ENCODE measurements around the gene ACAA1.
"Not testable (repeated sequence)": the region's sequence is repeated elsewhere in the genome, so short reads cannot be mapped to it uniquely, and the experiment has no call there.

ACAA1 gene

GRCh38 chr3:38090453-38090852 lies 46.5 kb downstream of the ACAA1 start:
- Histone ChIP-seq H3K36me3 (ENCODE audit: control insufficient read depth, insufficient read depth, low read length, severe bottlenecking) (no peaks in the 10 kb centered on the region), H3K4me3 (ENCODE audit: low read length) (no peak overlapping the region), H3K27me3 (replicated peaks; ENCODE audit: control insufficient read depth, insufficient read depth, low read length) (peaks cover 29% of the 10 kb centered on the region), H3K4me1 (ENCODE audit: control insufficient read depth, insufficient read depth, low read length) (peaks cover 17% of the 10 kb centered on the region), H3K9me3 (ENCODE audit: control insufficient read depth, low read length) (no peaks in the 10 kb centered on the region), H3K9ac (ENCODE audit: low read length) (no peak overlapping the region)
- DNase-seq (ENCODE audit: low read depth): no peak

GRCh38 chr3:38089163-38089562 lies 47.8 kb downstream of the ACAA1 start:
- H3K4me1 ChIP-seq (ENCODE audit: control insufficient read depth, insufficient read depth, low read length): peaks cover 16% of the 10 kb centered on the region
- H3K27me3 ChIP-seq (replicated peaks; ENCODE audit: control insufficient read depth, insufficient read depth, low read length): peaks cover 16% of the 10 kb centered on the region
- no peak overlapping the region for H3K9ac ChIP-seq (ENCODE audit: low read length)
- DNase-seq (ENCODE audit: low read depth): no peak
- H3K4me3 ChIP-seq (ENCODE audit: low read length): no peak overlapping the region
- no peaks in the 10 kb centered on the region for H3K36me3 ChIP-seq (ENCODE audit: control insufficient read depth, insufficient read depth, low read length, severe bottlenecking)
- H3K9me3 ChIP-seq (ENCODE audit: control insufficient read depth, low read length): peaks cover 3% of the 10 kb centered on the region

- H3K9me3 ChIP-seq (ENCODE audit: control insufficient read depth, low read length): peaks cover 3% of the 10 kb centered on the region
- DNase-seq (ENCODE audit: low read depth): no peak
- H3K9ac ChIP-seq (ENCODE audit: low read length): no peak overlapping the region
- H3K4me3 ChIP-seq (ENCODE audit: low read length): no peak overlapping the region
- peaks cover 15% of the 10 kb centered on the region for H3K27me3 ChIP-seq (replicated peaks; ENCODE audit: control insufficient read depth, insufficient read depth, low read length)
- peaks cover 14% of the 10 kb centered on the region for H3K4me1 ChIP-seq (ENCODE audit: control insufficient read depth, insufficient read depth, low read length)
- H3K36me3 ChIP-seq (ENCODE audit: control insufficient read depth, insufficient read depth, low read length, severe bottlenecking): no peaks in the 10 kb centered on the region
Measured at GRCh38 chr3:38088126-38089078, 48.5 kb downstream of the ACAA1 start.

GRCh38 chr3:38087278-38087677 lies 49.6 kb downstream of the ACAA1 start:
- H3K9ac ChIP-seq (ENCODE audit: low read length); H3K9me3 ChIP-seq (ENCODE audit: control insufficient read depth, low read length); H3K4me3 ChIP-seq (ENCODE audit: low read length); DNase-seq (ENCODE audit: low read depth); H3K36me3 ChIP-seq (ENCODE audit: control insufficient read depth, insufficient read depth, low read length, severe bottlenecking): not testable (repeated sequence)
- Histone ChIP-seq H3K4me1 (ENCODE audit: control insufficient read depth, insufficient read depth, low read length) (peaks cover 14% of the 10 kb centered on the region), H3K27me3 (replicated peaks; ENCODE audit: control insufficient read depth, insufficient read depth, low read length) (peaks cover 11% of the 10 kb centered on the region)

GRCh38 chr3:38086496-38086895 lies 50.4 kb downstream of the ACAA1 start:
- peaks cover 4% of the 10 kb centered on the region for H3K27me3 ChIP-seq (replicated peaks; ENCODE audit: control insufficient read depth, insufficient read depth, low read length)
- no peak for DNase-seq (ENCODE audit: low read depth)

GRCh38 chr3:38085943-38086324 lies 51.0 kb downstream of the ACAA1 start:
- Histone ChIP-seq H3K9ac (ENCODE audit: low read length) (no peak overlapping the region), H3K27me3 (replicated peaks; ENCODE audit: control insufficient read depth, insufficient read depth, low read length) (no peaks in the 10 kb centered on the region)
- DNase-seq (ENCODE audit: low read depth): no peak

More at GRCh38 chr3:38086496-38086895, 50.4 kb downstream of the ACAA1 start:
- peaks cover 3% of the 10 kb centered on the region for H3K9me3 ChIP-seq (ENCODE audit: control insufficient read depth, low read length)
- peaks cover 14% of the 10 kb centered on the region for H3K4me1 ChIP-seq (ENCODE audit: control insufficient read depth, insufficient read depth, low read length)
- H3K9ac ChIP-seq (ENCODE audit: low read length): no peak overlapping the region
- no peaks in the 10 kb centered on the region for H3K36me3 ChIP-seq (ENCODE audit: control insufficient read depth, insufficient read depth, low read length, severe bottlenecking)
- no peak overlapping the region for H3K4me3 ChIP-seq (ENCODE audit: low read length)

GRCh38 chr3:38085311-38085942 lies 51.5 kb downstream of the ACAA1 start:
- H3K4me1 ChIP-seq (ENCODE audit: control insufficient read depth, insufficient read depth, low read length): peaks cover 14% of the 10 kb centered on the region
- no peak overlapping the region for H3K9ac ChIP-seq (ENCODE audit: low read length)
- H3K27me3 ChIP-seq (replicated peaks; ENCODE audit: control insufficient read depth, insufficient read depth, low read length): no peaks in the 10 kb centered on the region
- peaks cover 3% of the 10 kb centered on the region for H3K9me3 ChIP-seq (ENCODE audit: control insufficient read depth, low read length)
- no peak overlapping the region for H3K4me3 ChIP-seq (ENCODE audit: low read length)
- H3K36me3 ChIP-seq (ENCODE audit: control insufficient read depth, insufficient read depth, low read length, severe bottlenecking): no peaks in the 10 kb centered on the region
- DNase-seq (ENCODE audit: low read depth): no peak

More at GRCh38 chr3:38085943-38086324, 51.0 kb downstream of the ACAA1 start:
- Histone ChIP-seq H3K9me3 (ENCODE audit: control insufficient read depth, low read length) (peaks cover 3% of the 10 kb centered on the region), H3K4me1 (ENCODE audit: control insufficient read depth, insufficient read depth, low read length) (peaks cover 14% of the 10 kb centered on the region), H3K4me3 (ENCODE audit: low read length) (no peak overlapping the region), H3K36me3 (ENCODE audit: control insufficient read depth, insufficient read depth, low read length, severe bottlenecking) (no peaks in the 10 kb centered on the region)

GRCh38 chr3:38084334-38085310 lies 52.3 kb downstream of the ACAA1 start:
- H3K9me3 ChIP-seq (ENCODE audit: control insufficient read depth, low read length): peaks cover 3% of the 10 kb centered on the region
- peaks cover 14% of the 10 kb centered on the region for H3K4me1 ChIP-seq (ENCODE audit: control insufficient read depth, insufficient read depth, low read length)
- no peak overlapping the region for H3K9ac ChIP-seq (ENCODE audit: low read length)
- no peaks in the 10 kb centered on the region for H3K36me3 ChIP-seq (ENCODE audit: control insufficient read depth, insufficient read depth, low read length, severe bottlenecking)
- no peak overlapping the region for H3K4me3 ChIP-seq (ENCODE audit: low read length)
- peak; percentile 61 for DNase-seq (ENCODE audit: low read depth)
- H3K27me3 ChIP-seq (replicated peaks; ENCODE audit: control insufficient read depth, insufficient read depth, low read length): no peaks in the 10 kb centered on the region

- no peak overlapping the region for H3K9ac ChIP-seq (ENCODE audit: low read length)
- no peak for DNase-seq (ENCODE audit: low read depth)
- H3K9me3 ChIP-seq (ENCODE audit: control insufficient read depth, low read length): peaks cover 3% of the 10 kb centered on the region
- H3K4me3 ChIP-seq (ENCODE audit: low read length): no peak overlapping the region
- H3K36me3 ChIP-seq (ENCODE audit: control insufficient read depth, insufficient read depth, low read length, severe bottlenecking): no peaks in the 10 kb centered on the region
- H3K27me3 ChIP-seq (replicated peaks; ENCODE audit: control insufficient read depth, insufficient read depth, low read length): no peaks in the 10 kb centered on the region
- peaks cover 14% of the 10 kb centered on the region for H3K4me1 ChIP-seq (ENCODE audit: control insufficient read depth, insufficient read depth, low read length)
Measured at GRCh38 chr3:38083871-38084333, 53.0 kb downstream of the ACAA1 start.

- H3K9me3 ChIP-seq (ENCODE audit: control insufficient read depth, low read length); H3K9ac ChIP-seq (ENCODE audit: low read length); DNase-seq (ENCODE audit: low read depth); H3K4me3 ChIP-seq (ENCODE audit: low read length); H3K27me3 ChIP-seq (replicated peaks; ENCODE audit: control insufficient read depth, insufficient read depth, low read length); H3K36me3 ChIP-seq (ENCODE audit: control insufficient read depth, insufficient read depth, low read length, severe bottlenecking): not testable (repeated sequence)
- H3K4me1 ChIP-seq (ENCODE audit: control insufficient read depth, insufficient read depth, low read length): peaks cover 10% of the 10 kb centered on the region
Measured at GRCh38 chr3:38083254-38083653, 53.7 kb downstream of the ACAA1 start.
